ENCODE measurements around the gene NEURL2. TPM values are rescaled to one million over a fixed set of nuclear protein-coding genes. Genes with fewer than 3 reads are reported as not detected.

NEURL2 gene
- total RNA-seq, 2 donors from 2014 or later, result 19.7 to 78.7 TPM

DNA sequence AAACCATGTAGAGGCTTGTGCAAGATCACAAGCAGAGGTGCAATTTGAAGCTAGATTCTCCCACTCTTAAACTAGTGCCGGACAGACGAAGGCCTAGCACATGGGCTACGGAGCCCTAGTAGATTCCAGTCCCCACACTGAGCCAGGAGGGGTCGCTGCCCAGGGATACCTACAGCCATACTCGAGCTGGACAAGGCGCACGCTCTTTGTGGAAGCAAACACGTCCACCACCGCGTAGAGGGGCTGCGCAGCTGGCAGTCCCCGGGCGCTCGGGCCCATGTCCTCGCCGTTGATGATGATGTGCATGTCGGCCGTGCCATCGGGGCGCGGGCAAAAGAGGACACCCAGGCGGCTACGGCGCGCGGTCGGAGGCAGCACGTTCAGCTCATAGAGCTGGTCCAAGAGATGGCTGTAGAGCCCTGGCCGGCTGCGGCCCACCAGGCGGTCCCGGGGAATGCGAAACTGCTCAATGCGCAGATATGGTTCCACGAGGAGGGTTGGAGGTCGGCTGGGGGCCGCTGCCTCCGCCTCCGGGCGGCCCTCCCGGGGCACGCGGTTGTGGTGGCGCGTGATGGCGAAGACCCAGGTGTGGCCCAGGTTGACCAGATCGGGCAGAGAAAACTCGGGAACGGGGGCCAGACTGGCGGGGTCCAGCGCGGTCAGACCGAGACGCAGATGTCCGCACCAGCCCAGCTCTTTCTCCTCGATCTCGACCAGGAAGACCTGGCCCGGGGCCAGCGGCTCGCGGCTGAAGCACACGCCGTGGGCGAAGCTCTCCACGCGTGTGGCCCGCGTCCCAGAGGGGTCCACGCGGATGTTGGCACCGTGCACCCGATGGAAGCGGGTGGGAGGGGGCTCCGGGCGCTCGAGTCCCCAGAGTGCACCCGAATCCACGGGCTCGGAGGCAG, 677 bp downstream of the NEURL2 start:
- H3K27me3 ChIP-seq (replicated peaks; ENCODE audit: insufficient read depth), result no peaks in the 10 kb centered on the region
- peaks cover 26% of the 10 kb centered on the region for H3K36me3 ChIP-seq
- H3K4me3 ChIP-seq, result peak overlapping the region; percentile 95
- peaks cover 14 to 34% of the 10 kb centered on the region in 2 donors for H3K4me1 ChIP-seq (ENCODE audit: control insufficient read depth in 1 of 2, low read depth in 2 of 2)
- peak overlapping the region; percentile 73 to 81 for H3K27ac ChIP-seq
- H3K9me3 ChIP-seq, result no peaks in the 10 kb centered on the region
- TF ChIP-seq, protein P1, sequence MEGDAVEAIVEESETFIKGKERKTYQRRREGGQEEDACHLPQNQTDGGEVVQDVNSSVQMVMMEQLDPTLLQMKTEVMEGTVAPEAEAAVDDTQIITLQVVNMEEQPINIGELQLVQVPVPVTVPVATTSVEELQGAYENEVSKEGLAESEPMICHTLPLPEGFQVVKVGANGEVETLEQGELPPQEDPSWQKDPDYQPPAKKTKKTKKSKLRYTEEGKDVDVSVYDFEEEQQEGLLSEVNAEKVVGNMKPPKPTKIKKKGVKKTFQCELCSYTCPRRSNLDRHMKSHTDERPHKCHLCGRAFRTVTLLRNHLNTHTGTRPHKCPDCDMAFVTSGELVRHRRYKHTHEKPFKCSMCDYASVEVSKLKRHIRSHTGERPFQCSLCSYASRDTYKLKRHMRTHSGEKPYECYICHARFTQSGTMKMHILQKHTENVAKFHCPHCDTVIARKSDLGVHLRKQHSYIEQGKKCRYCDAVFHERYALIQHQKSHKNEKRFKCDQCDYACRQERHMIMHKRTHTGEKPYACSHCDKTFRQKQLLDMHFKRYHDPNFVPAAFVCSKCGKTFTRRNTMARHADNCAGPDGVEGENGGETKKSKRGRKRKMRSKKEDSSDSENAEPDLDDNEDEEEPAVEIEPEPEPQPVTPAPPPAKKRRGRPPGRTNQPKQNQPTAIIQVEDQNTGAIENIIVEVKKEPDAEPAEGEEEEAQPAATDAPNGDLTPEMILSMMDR (IDR thresholded peaks at IDR 0.05), result peak; percentile 57
- peak; percentile 63 for DNase-seq (ENCODE audit: low spot score)
- peak; percentile 30 for ATAC-seq (ENCODE audit: insufficient number of reproducible peaks, low FRiP score, low read depth)

DNA sequence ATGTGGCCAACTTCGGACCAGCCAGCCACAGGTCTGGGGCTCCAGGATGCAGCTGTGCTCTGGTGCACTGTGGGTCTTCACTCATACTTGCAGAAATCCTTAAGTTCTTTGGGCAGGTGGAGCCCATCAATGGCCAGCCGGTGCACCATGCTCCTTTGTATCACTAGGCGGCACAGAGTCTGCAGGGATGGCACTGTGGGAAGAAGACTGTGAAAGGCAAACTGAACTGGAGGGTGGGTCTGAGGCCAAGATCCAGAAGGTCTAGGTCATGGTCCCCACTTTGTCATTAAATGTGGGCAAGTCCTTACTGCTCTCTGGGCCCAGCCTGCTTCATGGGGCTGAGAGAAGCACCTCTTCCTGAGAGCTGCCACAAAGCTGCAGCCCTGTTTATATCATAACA, 2.3 kb downstream of the NEURL2 start:
- no peak for ATAC-seq (ENCODE audit: insufficient number of reproducible peaks, low FRiP score, low read depth)
- Histone ChIP-seq H3K36me3 (peaks cover 15% of the 10 kb centered on the region), H3K27me3 (replicated peaks; ENCODE audit: insufficient read depth) (no peaks in the 10 kb centered on the region), H3K4me3 (no peak overlapping the region), H3K4me1 (ENCODE audit: control insufficient read depth in 1 of 2, low read depth in 2 of 2) (peaks cover 20 to 34% of the 10 kb centered on the region in 2 donors), H3K9me3 (no peaks in the 10 kb centered on the region), H3K27ac (no peak overlapping the region)
- TF ChIP-seq, protein P1 (IDR thresholded peaks at IDR 0.05), result no peak
- DNase-seq (ENCODE audit: low spot score), result no peak

DNA sequence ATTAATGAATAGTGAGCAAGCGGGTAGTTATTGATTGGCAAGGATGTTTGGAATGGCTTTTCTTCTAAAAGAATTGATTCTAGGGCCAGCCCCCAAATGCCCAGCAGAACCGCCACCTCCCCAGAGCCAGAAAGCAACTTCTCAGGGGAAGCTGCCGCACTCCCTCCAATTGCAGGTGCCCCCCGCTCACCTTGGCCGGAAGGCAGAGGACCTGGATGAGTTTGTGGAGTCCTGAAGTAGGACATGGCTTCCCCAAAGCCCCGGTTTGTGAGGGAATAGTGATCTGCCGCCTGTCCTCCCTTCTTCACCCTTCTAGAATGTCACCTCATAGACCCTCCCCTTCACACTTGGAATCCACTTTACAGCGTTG, 3.7 kb downstream of the NEURL2 start, which contains the start of gene SPATA25:
TSS of gene SPATA25 (minus strand) at position 277 of the 370 bp plus-strand sequence. CDS start at position 245, 32 bp downstream.
- Histone ChIP-seq H3K9me3 (no peaks in the 10 kb centered on the region), H3K36me3 (peaks cover 19% of the 10 kb centered on the region), H3K27ac (no peak within 1 kb of the TSS), H3K27me3 (replicated peaks; ENCODE audit: insufficient read depth) (no peaks in the 10 kb centered on the region), H3K4me1 (ENCODE audit: control insufficient read depth in 1 of 2, low read depth in 2 of 2) (peaks cover 19 to 27% of the 10 kb centered on the region in 2 donors), H3K4me3 (no peak within 1 kb of the TSS)
- DNase-seq (ENCODE audit: low spot score) (no peak), ATAC-seq (ENCODE audit: insufficient number of reproducible peaks, low FRiP score, low read depth) (no peak)
- TF ChIP-seq, protein P1 (IDR thresholded peaks at IDR 0.05), result no peak

DNA sequence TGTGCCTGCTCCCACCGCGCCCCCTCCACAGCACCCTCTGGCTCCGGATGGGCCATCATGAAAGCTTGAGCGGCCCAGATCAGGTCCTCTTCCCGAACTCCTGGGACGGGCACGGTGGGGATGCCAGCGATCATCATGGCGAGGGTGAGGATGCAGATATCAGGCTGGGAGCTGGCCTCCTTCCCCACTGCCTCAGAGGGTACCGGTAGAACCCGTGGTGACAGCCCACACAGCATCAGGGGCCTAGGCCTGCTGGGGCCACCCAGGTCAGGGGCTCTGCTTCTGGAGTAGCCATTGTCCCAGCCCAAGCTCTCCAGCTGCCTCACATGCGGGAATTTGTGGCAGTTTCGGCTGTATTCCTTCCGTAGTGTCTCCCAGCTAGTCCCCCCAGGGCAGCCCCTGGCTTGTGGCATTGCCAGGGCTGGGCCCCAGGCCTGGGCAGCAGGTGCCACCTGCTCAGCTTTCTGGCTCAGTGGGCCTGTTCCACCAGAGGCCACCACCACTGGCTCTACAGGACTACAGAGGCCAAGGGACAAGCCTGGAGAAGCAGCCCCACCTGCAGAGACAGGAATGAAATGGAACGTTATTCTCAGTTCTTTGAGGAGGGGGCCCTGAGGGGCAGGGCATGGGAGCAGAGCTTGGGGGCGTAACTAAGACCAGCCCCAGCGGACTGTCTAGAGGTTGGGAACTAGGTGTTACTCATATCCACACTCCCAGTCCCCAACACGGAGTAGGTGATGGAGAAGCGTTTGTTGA, 4.2 kb downstream of the NEURL2 start:
- no peak overlapping the region for H3K4me3 ChIP-seq
- ATAC-seq (ENCODE audit: insufficient number of reproducible peaks, low FRiP score, low read depth) (no peak), DNase-seq (ENCODE audit: low spot score) (no peak)
- H3K36me3 ChIP-seq, result peaks cover 19% of the 10 kb centered on the region
- H3K9me3 ChIP-seq, result no peaks in the 10 kb centered on the region
- no peak overlapping the region for H3K27ac ChIP-seq
- H3K4me1 ChIP-seq (ENCODE audit: control insufficient read depth in 1 of 2, low read depth in 2 of 2), result peaks cover 16 to 25% of the 10 kb centered on the region in 2 donors
- no peaks in the 10 kb centered on the region for H3K27me3 ChIP-seq (replicated peaks; ENCODE audit: insufficient read depth)
- TF ChIP-seq, protein P1 (IDR thresholded peaks at IDR 0.05), result no peak

DNA sequence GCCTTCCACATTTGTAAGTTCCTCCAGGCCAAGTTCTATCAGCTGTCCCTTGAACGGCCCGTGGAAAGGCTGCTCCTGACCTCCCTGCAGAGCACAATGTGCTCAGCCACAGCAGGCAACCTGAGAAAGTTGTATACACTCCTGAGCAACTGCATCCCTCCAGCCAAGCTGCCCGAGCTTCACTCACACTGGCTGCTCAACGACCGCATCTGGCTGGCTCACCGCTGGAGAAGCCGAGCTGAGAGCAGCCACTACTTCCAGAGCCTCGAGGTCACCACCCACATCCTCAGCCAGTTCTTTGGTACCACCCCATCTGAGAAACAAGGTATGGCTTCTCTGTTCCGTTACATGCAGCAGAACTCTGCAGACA, 7.9 kb downstream of the NEURL2 start:
- Histone ChIP-seq H3K27me3 (replicated peaks; ENCODE audit: insufficient read depth) (no peaks in the 10 kb centered on the region), H3K4me1 (ENCODE audit: control insufficient read depth in 1 of 2, low read depth in 2 of 2) (peaks cover 10 to 12% of the 10 kb centered on the region in 2 donors), H3K4me3 (no peak overlapping the region), H3K27ac (no peak overlapping the region), H3K9me3 (no peaks in the 10 kb centered on the region), H3K36me3 (peaks cover 21% of the 10 kb centered on the region)
- TF ChIP-seq, protein P1 (IDR thresholded peaks at IDR 0.05), result no peak
- ATAC-seq (ENCODE audit: insufficient number of reproducible peaks, low FRiP score, low read depth) (no peak), DNase-seq (ENCODE audit: low spot score) (no peak)

Data from thoracic aorta (tissue), 2 donors.